ENCODE measurements around the gene CAPN13.

CAPN13 gene

GRCh38 chr2:30677861-30678385, 129.3 kb downstream of the CAPN13 start:
- Histone ChIP-seq H3K4me3 (ENCODE audit: low read length) (no peak overlapping the region), H3K9ac (ENCODE audit: low read length) (no peak overlapping the region), H3K4me1 (ENCODE audit: low read length) (peaks cover under 1% of the 10 kb centered on the region; the same call in 1 of the 2 replicates), H3K9me3 (ENCODE audit: insufficient read depth, low read length) (no peaks in the 10 kb centered on the region), H2AFZ (ENCODE audit: low read depth, low read length) (no peak overlapping the region), H3K36me3 (replicated peaks; ENCODE audit: low read depth, low read length) (no peaks in the 10 kb centered on the region), H4K20me1 (ENCODE audit: insufficient read depth, low read length) (no peaks in the 10 kb centered on the region), H3K79me2 (ENCODE audit: low read length) (no peaks in the 10 kb centered on the region), H3K27me3 (ENCODE audit: low read depth, low read length) (0 out of 2 replicates have a peak, but pooled peaks cover 5% of the 10 kb centered on the region), H3K27ac (ENCODE audit: low read length) (no peak overlapping the region), H3K4me2 (ENCODE audit: low read length) (no peak overlapping the region)
- no peak for TF ChIP-seq CTCF (IDR thresholded peaks at IDR 0.05; ENCODE audit: low read depth, low read length)
- TF ChIP-seq EZH2phosphoT487 (IDR thresholded peaks at IDR 0.05; ENCODE audit: low read depth): no peak

GRCh38 chr2:30677231-30677630, 130.0 kb downstream of the CAPN13 start:
- no peak overlapping the region for H3K4me3 ChIP-seq (ENCODE audit: low read length)
- TF ChIP-seq CTCF (IDR thresholded peaks at IDR 0.05; ENCODE audit: low read depth, low read length): no peak
- TF ChIP-seq EZH2phosphoT487 (IDR thresholded peaks at IDR 0.05; ENCODE audit: low read depth): no peak
- H3K36me3 ChIP-seq (replicated peaks; ENCODE audit: low read depth, low read length): no peaks in the 10 kb centered on the region
- no peak overlapping the region for H2AFZ ChIP-seq (ENCODE audit: low read depth, low read length)
- H4K20me1 ChIP-seq (ENCODE audit: insufficient read depth, low read length): no peaks in the 10 kb centered on the region
- H3K27ac ChIP-seq (ENCODE audit: low read length): no peak overlapping the region
- H3K79me2 ChIP-seq (ENCODE audit: low read length): no peaks in the 10 kb centered on the region
- 0 out of 2 replicates have a peak, but pooled peaks cover 5% of the 10 kb centered on the region for H3K27me3 ChIP-seq (ENCODE audit: low read depth, low read length)
- no peaks in the 10 kb centered on the region for H3K4me1 ChIP-seq (ENCODE audit: low read length)
- H3K9ac ChIP-seq (ENCODE audit: low read length): no peak overlapping the region
- H3K9me3 ChIP-seq (ENCODE audit: insufficient read depth, low read length): no peaks in the 10 kb centered on the region
- H3K4me2 ChIP-seq (ENCODE audit: low read length): no peak overlapping the region

- H3K9me3 ChIP-seq (ENCODE audit: insufficient read depth, low read length): no peaks in the 10 kb centered on the region
- H3K9ac ChIP-seq (ENCODE audit: low read length): no peak overlapping the region
- H2AFZ ChIP-seq (ENCODE audit: low read depth, low read length): no peak overlapping the region
- no peaks in the 10 kb centered on the region for H3K4me1 ChIP-seq (ENCODE audit: low read length)
- TF ChIP-seq CTCF (IDR thresholded peaks at IDR 0.05; ENCODE audit: low read depth, low read length): no peak
- TF ChIP-seq EZH2phosphoT487 (IDR thresholded peaks at IDR 0.05; ENCODE audit: low read depth): no peak
- H3K4me3 ChIP-seq (ENCODE audit: low read length): no peak overlapping the region
- H3K27me3 ChIP-seq (ENCODE audit: low read depth, low read length): 0 out of 2 replicates have a peak, but pooled peaks cover 5% of the 10 kb centered on the region
- no peak overlapping the region for H3K4me2 ChIP-seq (ENCODE audit: low read length)
- no peak overlapping the region for H3K27ac ChIP-seq (ENCODE audit: low read length)
- no peaks in the 10 kb centered on the region for H4K20me1 ChIP-seq (ENCODE audit: insufficient read depth, low read length)
- H3K79me2 ChIP-seq (ENCODE audit: low read length): no peaks in the 10 kb centered on the region
- no peaks in the 10 kb centered on the region for H3K36me3 ChIP-seq (replicated peaks; ENCODE audit: low read depth, low read length)
Observed at GRCh38 chr2:30675758-30676157, 131.5 kb downstream of the CAPN13 start.

- no peaks in the 10 kb centered on the region for H3K4me1 ChIP-seq (ENCODE audit: low read length)
- no peaks in the 10 kb centered on the region for H3K79me2 ChIP-seq (ENCODE audit: low read length)
- no peak overlapping the region for H3K4me2 ChIP-seq (ENCODE audit: low read length)
- no peaks in the 10 kb centered on the region for H4K20me1 ChIP-seq (ENCODE audit: insufficient read depth, low read length)
- no peak overlapping the region for H3K9ac ChIP-seq (ENCODE audit: low read length)
- H2AFZ ChIP-seq (ENCODE audit: low read depth, low read length): no peak overlapping the region
- H3K27ac ChIP-seq (ENCODE audit: low read length): no peak overlapping the region
- no peak for TF ChIP-seq EZH2phosphoT487 (IDR thresholded peaks at IDR 0.05; ENCODE audit: low read depth)
- no peak for TF ChIP-seq CTCF (IDR thresholded peaks at IDR 0.05; ENCODE audit: low read depth, low read length)
- 0 out of 2 replicates have a peak, but pooled peaks cover 5% of the 10 kb centered on the region for H3K27me3 ChIP-seq (ENCODE audit: low read depth, low read length)
- H3K9me3 ChIP-seq (ENCODE audit: insufficient read depth, low read length): 0 out of 2 replicates have a peak, but pooled peaks cover 6% of the 10 kb centered on the region
- H3K4me3 ChIP-seq (ENCODE audit: low read length): no peak overlapping the region
- no peaks in the 10 kb centered on the region for H3K36me3 ChIP-seq (replicated peaks; ENCODE audit: low read depth, low read length)
Observed at GRCh38 chr2:30673127-30673526, 134.1 kb downstream of the CAPN13 start.

Measured in OCI-LY3 (cell line).